Epithelial cell of proximal tubule (primary cell): ENCODE data around the gene GJD2. TPM values are rescaled to one million over a fixed set of nuclear protein-coding genes. Genes with fewer than 3 reads are reported as not detected.

Source experiments
- DNase-seq: peaks from one replicate; pipeline ENCODE4 v3.0.0-alpha.2; 2011; ENCODE audit warnings: low read depth
- H3K4me3 ChIP-seq: 2 replicates; pipeline ENCODE4 v1.5.1; 2011; ENCODE audit warnings: low read depth, mild to moderate bottlenecking, low read length
- CTCF ChIP-seq: conservative IDR thresholded peaks from 2 replicates; pipeline ENCODE4 v1.5.1; 2012; ENCODE audit warnings: low read depth, mild to moderate bottlenecking, low read length
- total RNA-seq: library from RNA; depleted of rRNA; stranded (reverse); fragments of >200 nt; gene quantifications from 2 replicates; pipeline ENCODE4 v1.2.3, GENCODE V29; 2015

Gene GJD2
- total RNA-seq, 1 donor from 2014 or later: not detected

DNA sequence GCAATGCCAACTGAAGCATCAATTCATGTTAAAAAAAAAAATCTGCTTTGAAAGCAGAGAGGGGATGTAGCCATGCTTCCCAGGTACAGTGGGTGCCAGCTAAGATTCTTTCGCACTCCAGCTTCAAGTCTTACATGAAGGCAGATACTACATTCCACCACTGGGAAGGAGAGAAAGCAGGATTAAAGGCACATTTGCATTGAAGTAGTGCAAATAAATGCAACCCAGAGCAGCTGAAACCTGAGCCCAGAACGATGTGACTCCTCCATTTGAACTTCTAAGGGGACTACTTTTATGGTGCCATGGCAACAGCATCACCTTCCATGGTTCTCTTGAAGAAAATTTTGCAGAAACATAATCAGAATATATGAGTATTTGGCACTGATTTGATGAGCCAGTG is 19.1 kb upstream of the GJD2 start:
- H3K4me3 ChIP-seq: no peak overlapping the region
- DNase-seq: no peak
- TF ChIP-seq CTCF: no peak

GRCh38 chr15:34773013-34773412 is 18.2 kb upstream of the GJD2 start:
- DNase-seq: no peak
- H3K4me3 ChIP-seq: no peak overlapping the region
- TF ChIP-seq CTCF: no peak

GRCh38 chr15:34772312-34772711 is 17.5 kb upstream of the GJD2 start:
- H3K4me3 ChIP-seq: no peak overlapping the region
- TF ChIP-seq CTCF: no peak
- DNase-seq: no peak

DNA sequence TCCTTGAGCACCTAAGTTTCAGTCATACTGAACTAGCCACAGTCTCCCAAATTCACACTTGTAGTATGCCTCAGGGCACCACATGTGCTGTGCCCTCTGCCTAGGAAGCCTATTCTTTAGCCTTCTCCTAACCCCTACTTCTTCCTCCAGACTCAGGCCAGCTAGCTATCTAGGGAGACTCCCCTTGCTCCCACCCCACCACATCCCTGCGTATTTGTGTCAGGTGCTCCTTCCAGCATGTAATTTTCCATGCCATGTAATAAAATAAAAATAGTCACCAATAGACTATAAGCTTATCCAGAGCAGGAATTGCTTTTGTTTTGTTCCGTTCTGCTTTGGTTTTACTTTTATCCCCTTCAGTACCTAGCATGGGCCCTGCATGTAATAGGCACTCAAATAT is 14.9 kb upstream of the GJD2 start:
- no peak for DNase-seq
- H3K4me3 ChIP-seq: no peak overlapping the region
- no peak for TF ChIP-seq CTCF

DNA sequence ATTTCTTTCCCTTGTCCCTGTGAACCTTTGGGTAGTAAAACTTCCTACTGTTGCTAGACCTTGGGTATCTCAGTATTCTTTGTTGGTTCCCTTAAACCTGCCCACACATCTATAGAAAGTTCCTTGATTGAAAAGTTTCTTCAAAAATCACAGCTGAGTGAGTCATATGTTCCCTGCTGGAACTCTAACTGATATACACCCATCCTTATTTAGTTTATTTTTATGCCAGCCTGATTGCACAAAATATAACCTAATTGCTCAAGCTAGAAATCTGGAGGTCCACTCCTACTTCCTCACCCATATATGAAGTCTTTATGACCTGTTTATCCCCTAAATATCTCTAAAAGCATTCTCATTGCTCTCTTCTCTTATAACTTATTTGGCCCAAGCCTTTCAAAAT is 13.7 kb upstream of the GJD2 start:
- no peak overlapping the region for H3K4me3 ChIP-seq
- no peak for DNase-seq
- no peak for TF ChIP-seq CTCF

GRCh38 chr15:34765741-34766140 is 10.9 kb upstream of the GJD2 start:
- no peak for TF ChIP-seq CTCF
- no peak overlapping the region for H3K4me3 ChIP-seq
- DNase-seq: no peak

DNA sequence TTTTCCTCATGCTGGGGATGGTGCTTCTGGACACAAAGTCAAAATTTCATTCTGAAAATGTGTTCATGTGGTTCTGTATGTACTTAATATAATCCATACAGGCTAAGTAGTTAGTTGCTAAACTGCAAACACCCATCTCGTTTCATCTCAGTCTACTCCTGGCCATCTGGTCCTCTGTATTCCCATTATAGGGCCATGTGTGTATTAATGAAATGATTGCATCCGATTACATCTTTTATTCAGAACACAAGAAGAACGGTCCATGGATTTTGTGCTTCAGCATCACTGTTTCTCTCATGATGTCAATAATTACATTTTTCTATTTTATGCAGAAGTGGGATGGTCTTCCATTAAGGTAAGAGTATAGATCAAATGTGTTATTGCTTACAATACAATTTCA is 6.1 kb upstream of the GJD2 start:
- no peak overlapping the region for H3K4me3 ChIP-seq
- no peak for TF ChIP-seq CTCF
- DNase-seq: no peak
